Panc1 (cell line): ENCODE results near the gene GP2.

Source experiments
- SIN3A ChIP-seq: IDR thresholded peaks from 2 replicates; pipeline ENCODE4 v1.6.1; 2012; ENCODE audit warnings: low read depth, mild to moderate bottlenecking, low read length, moderate library complexity, borderline replicate concordance; ENCODE audit not compliant: insufficient read depth
- TCF7L2 ChIP-seq: IDR thresholded peaks from 2 replicates; pipeline ENCODE4 v1.6.1; 2011; ENCODE audit warnings: mild to moderate bottlenecking, low read depth, low read length, inconsistent platforms
- TF ChIP-seq, protein P1 (sequence below): fragments of 450-650 bp; IDR thresholded peaks from 2 replicates; pipeline ENCODE4 v1.5.1; 2017; ENCODE audit warnings: mild to moderate bottlenecking

DNA sequence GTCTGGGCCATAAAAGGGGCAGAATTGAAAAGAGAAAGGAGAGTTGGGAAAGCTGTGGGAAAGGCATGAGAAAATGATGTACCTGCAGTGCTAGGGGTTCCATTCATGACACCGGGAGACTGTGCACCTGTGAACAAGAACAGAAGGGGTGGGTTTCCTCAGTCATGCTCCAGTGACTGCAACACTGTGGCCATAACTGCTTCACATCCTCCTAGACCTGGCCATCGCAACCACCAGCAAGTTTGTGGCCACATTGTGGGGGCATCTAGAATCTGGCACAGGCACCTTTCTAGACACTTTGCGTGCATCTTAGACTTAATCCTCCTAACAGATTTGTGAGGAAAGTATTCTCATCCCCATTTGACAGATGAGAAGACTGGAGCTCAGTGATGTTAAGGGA is 12.7 kb downstream of the GP2 start:
- TF ChIP-seq, protein P1, sequence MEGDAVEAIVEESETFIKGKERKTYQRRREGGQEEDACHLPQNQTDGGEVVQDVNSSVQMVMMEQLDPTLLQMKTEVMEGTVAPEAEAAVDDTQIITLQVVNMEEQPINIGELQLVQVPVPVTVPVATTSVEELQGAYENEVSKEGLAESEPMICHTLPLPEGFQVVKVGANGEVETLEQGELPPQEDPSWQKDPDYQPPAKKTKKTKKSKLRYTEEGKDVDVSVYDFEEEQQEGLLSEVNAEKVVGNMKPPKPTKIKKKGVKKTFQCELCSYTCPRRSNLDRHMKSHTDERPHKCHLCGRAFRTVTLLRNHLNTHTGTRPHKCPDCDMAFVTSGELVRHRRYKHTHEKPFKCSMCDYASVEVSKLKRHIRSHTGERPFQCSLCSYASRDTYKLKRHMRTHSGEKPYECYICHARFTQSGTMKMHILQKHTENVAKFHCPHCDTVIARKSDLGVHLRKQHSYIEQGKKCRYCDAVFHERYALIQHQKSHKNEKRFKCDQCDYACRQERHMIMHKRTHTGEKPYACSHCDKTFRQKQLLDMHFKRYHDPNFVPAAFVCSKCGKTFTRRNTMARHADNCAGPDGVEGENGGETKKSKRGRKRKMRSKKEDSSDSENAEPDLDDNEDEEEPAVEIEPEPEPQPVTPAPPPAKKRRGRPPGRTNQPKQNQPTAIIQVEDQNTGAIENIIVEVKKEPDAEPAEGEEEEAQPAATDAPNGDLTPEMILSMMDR = no peak
- TF ChIP-seq TCF7L2 (no peak), SIN3A (no peak)
